Endometrium (tissue), 2 donors: ENCODE data around the gene BTRC.
"Not testable (repeated sequence)": the region's sequence is repeated elsewhere in the genome, so short reads cannot be mapped to it uniquely, and the experiment has no call there.

Experiments
- FAIRE-seq: peaks from 2 replicates; lab custom pipeline; 2012; peaks lifted over from hg19 to GRCh38; lab: Jason Lieb, UNC
- donor health status: control.
- donor health status: control.

BTRC gene

GRCh38 chr10:101351017-101351416, 2.9 kb upstream of the BTRC start:
- FAIRE-seq = no peak

GRCh38 chr10:101351477-101351876, 2.5 kb upstream of the BTRC start:
- no peak for FAIRE-seq

- not testable (repeated sequence) for FAIRE-seq
Observed at GRCh38 chr10:101352857-101353256, 1.1 kb upstream of the BTRC start.

- no peak for FAIRE-seq
Observed at GRCh38 chr10:101354328-101355071, 535 bp downstream of the BTRC start.

GRCh38 chr10:101355072-101355706, 1.2 kb downstream of the BTRC start:
- FAIRE-seq = no peak

- no peak for FAIRE-seq
Observed at GRCh38 chr10:101356132-101356531, 2.2 kb downstream of the BTRC start.

- FAIRE-seq = no peak
Observed at GRCh38 chr10:101357958-101358357, 4.0 kb downstream of the BTRC start.

- FAIRE-seq = no peak
Observed at GRCh38 chr10:101358706-101359300, 4.8 kb downstream of the BTRC start.

GRCh38 chr10:101360090-101360489, 6.1 kb downstream of the BTRC start:
- FAIRE-seq = not testable (repeated sequence)

GRCh38 chr10:101360841-101361240, 6.9 kb downstream of the BTRC start:
- not testable (repeated sequence) for FAIRE-seq

GRCh38 chr10:101363850-101364400, 10.0 kb downstream of the BTRC start:
- no peak for FAIRE-seq

GRCh38 chr10:101364721-101365120, 10.8 kb downstream of the BTRC start:
- FAIRE-seq = peak; percentile 100

GRCh38 chr10:101367569-101368453, 13.8 kb downstream of the BTRC start:
- no peak for FAIRE-seq

GRCh38 chr10:101373063-101373462, 19.1 kb downstream of the BTRC start:
- no peak for FAIRE-seq

GRCh38 chr10:101373993-101374392, 20.0 kb downstream of the BTRC start:
- not testable (repeated sequence) for FAIRE-seq

- FAIRE-seq = no peak
Observed at GRCh38 chr10:101375076-101375475, 21.1 kb downstream of the BTRC start.

GRCh38 chr10:101379663-101380352, 25.8 kb downstream of the BTRC start:
- FAIRE-seq = no peak

- no peak for FAIRE-seq
Observed at GRCh38 chr10:101380353-101381017, 26.5 kb downstream of the BTRC start.

- FAIRE-seq = no peak
Observed at GRCh38 chr10:101385866-101386658, 32.1 kb downstream of the BTRC start.

- FAIRE-seq = peak; percentile 18
Observed at GRCh38 chr10:101386659-101387259, 32.8 kb downstream of the BTRC start.
